Cardiac muscle cell (in vitro differentiated cells and primary cell): ENCODE results near the gene BCL2L1. TPM values are rescaled to one million over a fixed set of nuclear protein-coding genes. Genes with fewer than 3 reads are reported as not detected.

Experiments used
- DNase-seq, 2 donors: peaks; one replicate each; pipeline versions ENCODE4 v3.0.0 to v3.0.0-alpha.2; 2010 to 2017; ENCODE audit warnings: low read depth in 1 of 2, low spot score in 1 of 2
- H3K27ac ChIP-seq: fragments of 200-600 bp; sonication (generic); 2 replicates; pipeline ENCODE4 v1.5.1; 2016
- H3K27me3 ChIP-seq: fragments of 200-600 bp; sonication (generic); 2 replicates; pipeline ENCODE4 v1.6.0; 2016; ENCODE audit warnings: control low read depth
- H3K36me3 ChIP-seq: fragments of 200-600 bp; sonication (generic); 2 replicates; pipeline ENCODE4 v1.5.1; 2016; ENCODE audit warnings: control low read depth
- H3K4me1 ChIP-seq: fragments of 200-600 bp; sonication (generic); 2 replicates; pipeline ENCODE4 v1.8.1; 2017; ENCODE audit warnings: low read depth, mild to moderate bottlenecking, mixed run types
- H3K4me3 ChIP-seq: fragments of 200-600 bp; sonication (generic); 2 replicates; pipeline ENCODE4 v1.5.1; 2016; ENCODE audit warnings: mild to moderate bottlenecking
- H3K9me3 ChIP-seq: fragments of 200-600 bp; sonication (generic); 2 replicates; pipeline ENCODE4 v1.5.1; 2017; ENCODE audit warnings: low read depth, mild to moderate bottlenecking, control low read depth
- polyA plus RNA-seq: library from polyadenylated mRNA; unstranded; fragments of >200 nt; fragmentation: Nextera tagmentation; extraction: Ambion mirVana; gene quantifications from 2 replicates; pipeline ENCODE4 v1.2.1, GENCODE V29; 2016
- total RNA-seq: library from RNA; depleted of rRNA; stranded (reverse); fragments of >200 nt; gene quantifications from 2 replicates; pipeline ENCODE4 v1.2.3, GENCODE V29; 2016
- TF ChIP-seq, protein P1 (sequence below): IDR thresholded peaks from 2 replicates; pipeline ENCODE4 v1.5.1; 2012; ENCODE audit warnings: low read depth, mild to moderate bottlenecking, low read length

Gene BCL2L1
- total and polyA plus RNA-seq, 2 experiments from 2014 or later, result 40.5 to 74.6 TPM

DNA sequence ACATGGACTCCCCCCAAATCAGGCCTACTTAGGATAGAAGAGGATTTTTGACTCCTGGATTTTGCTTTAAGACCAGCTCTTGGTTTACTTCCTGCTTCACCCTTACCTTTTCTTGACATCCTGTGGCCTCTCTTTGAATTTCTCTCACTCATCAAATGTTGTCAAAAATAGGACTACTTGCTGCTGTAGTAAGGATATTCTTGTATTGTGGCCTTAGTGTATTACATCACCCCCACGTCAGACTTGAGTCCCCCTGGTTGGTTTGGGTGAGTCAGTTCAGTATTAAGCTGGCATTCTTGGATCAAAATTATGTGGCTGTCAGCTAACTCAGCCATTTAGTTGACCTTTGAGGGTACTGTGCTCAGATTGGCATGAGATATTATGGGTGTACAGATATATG, 17.5 kb upstream of the BCL2L1 start:
- TF ChIP-seq, protein P1, sequence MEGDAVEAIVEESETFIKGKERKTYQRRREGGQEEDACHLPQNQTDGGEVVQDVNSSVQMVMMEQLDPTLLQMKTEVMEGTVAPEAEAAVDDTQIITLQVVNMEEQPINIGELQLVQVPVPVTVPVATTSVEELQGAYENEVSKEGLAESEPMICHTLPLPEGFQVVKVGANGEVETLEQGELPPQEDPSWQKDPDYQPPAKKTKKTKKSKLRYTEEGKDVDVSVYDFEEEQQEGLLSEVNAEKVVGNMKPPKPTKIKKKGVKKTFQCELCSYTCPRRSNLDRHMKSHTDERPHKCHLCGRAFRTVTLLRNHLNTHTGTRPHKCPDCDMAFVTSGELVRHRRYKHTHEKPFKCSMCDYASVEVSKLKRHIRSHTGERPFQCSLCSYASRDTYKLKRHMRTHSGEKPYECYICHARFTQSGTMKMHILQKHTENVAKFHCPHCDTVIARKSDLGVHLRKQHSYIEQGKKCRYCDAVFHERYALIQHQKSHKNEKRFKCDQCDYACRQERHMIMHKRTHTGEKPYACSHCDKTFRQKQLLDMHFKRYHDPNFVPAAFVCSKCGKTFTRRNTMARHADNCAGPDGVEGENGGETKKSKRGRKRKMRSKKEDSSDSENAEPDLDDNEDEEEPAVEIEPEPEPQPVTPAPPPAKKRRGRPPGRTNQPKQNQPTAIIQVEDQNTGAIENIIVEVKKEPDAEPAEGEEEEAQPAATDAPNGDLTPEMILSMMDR, result no peak
- H3K27ac ChIP-seq, result no peak overlapping the region
- H3K36me3 ChIP-seq, result no peaks in the 10 kb centered on the region
- H3K27me3 ChIP-seq, result no peaks in the 10 kb centered on the region
- H3K9me3 ChIP-seq, result no peaks in the 10 kb centered on the region
- no peaks in the 10 kb centered on the region for H3K4me1 ChIP-seq
- H3K4me3 ChIP-seq, result peak overlapping the region; percentile 47
- peak in 1 of 2 donors; percentile 57 for DNase-seq

DNA sequence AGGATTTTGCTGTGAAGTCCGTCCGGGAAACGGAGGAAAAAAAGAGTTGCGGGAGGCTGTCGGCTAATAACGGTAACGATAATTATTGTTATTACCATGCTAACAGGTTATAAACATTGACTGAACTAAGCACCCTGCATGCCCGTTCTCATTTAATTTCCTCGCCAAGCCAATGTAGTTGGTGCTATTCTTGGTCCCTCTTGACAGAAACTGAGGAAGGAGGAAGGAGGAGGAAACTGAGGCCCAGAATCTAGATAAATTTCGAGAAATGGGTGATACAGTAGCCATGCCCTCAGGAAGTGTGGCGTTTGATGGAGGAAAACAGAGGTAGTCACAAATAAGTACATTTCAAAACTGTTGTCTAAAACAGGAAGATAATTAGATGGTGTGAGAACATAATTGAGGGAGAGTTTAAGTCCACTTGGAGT, 16.9 kb upstream of the BCL2L1 start:
- Histone ChIP-seq H3K9me3 (no peaks in the 10 kb centered on the region), H3K4me1 (no peaks in the 10 kb centered on the region), H3K4me3 (peak overlapping the region; percentile 47), H3K27ac (peak overlapping the region; percentile 78), H3K27me3 (no peaks in the 10 kb centered on the region), H3K36me3 (no peaks in the 10 kb centered on the region)
- TF ChIP-seq, protein P1, result no peak
- no peak for DNase-seq

- Histone ChIP-seq H3K36me3 (no peaks in the 10 kb centered on the region), H3K27ac (peak within 1 kb of the TSS; percentile 85), H3K9me3 (no peaks in the 10 kb centered on the region), H3K27me3 (no peaks in the 10 kb centered on the region), H3K4me3 (peak within 1 kb of the TSS; percentile 47), H3K4me1 (no peaks in the 10 kb centered on the region)
- DNase-seq, result peak; percentile 98
- TF ChIP-seq, protein P1, result peak; percentile 20
These were observed 16.3 kb upstream of the BCL2L1 start, which contains the start of gene TPX2 for GRCh38 chr20:31738729-31739549. Gene TPX2 (plus strand): TSS chr20:31739290. CDS start chr20:31757477, 18,187 bp downstream.

GRCh38 chr20:31731321-31731717, 8.7 kb upstream of the BCL2L1 start:
- no peaks in the 10 kb centered on the region for H3K9me3 ChIP-seq
- H3K36me3 ChIP-seq, result no peaks in the 10 kb centered on the region
- no peak for DNase-seq
- H3K27me3 ChIP-seq, result no peaks in the 10 kb centered on the region
- H3K4me1 ChIP-seq, result no peaks in the 10 kb centered on the region
- no peak overlapping the region for H3K27ac ChIP-seq
- H3K4me3 ChIP-seq, result no peak overlapping the region
- TF ChIP-seq, protein P1, result no peak

DNA sequence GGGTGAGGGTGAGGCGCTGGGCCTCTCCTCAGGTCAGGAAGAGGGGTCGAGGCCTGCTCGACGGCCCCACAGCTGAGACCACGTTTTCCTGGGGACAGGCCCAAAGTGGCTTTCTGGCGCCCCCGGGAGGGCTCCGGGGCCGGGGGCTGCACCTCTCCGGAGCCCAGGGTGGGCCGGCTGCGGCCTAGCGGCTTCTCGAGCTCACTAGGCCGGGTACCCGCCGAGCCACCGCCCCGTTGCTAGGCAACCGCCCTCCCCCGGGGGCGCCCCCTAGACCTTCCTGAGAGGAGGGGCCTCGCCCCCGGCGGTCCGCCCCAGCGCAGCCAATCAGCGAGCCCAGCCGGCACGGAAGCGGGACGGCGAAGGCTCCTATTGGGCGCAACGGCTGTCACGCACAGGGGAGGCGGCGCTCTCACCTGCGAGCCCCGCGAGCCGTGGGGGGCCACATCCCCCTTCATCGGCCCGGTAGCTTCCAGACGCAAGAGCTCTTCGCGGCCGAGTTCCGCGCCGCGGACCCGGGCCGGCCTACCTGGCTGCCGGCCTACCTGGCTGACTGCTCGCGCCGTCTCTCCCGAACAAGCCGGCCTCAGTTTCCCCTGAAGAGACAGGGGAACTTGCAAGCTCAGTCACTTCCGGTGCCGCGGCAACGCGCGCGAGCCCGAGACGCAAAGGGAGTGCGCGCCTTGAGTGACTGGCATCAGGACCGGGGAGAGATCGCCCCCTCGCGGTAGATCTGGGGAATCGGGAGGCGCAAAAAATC, 831 bp upstream of the BCL2L1 start:
- peak overlapping the region; percentile 68 for H3K4me3 ChIP-seq
- no peaks in the 10 kb centered on the region for H3K9me3 ChIP-seq
- peak; percentile 98 to 99 for DNase-seq
- no peaks in the 10 kb centered on the region for H3K36me3 ChIP-seq
- H3K27me3 ChIP-seq, result no peaks in the 10 kb centered on the region
- peak overlapping the region; percentile 91 for H3K27ac ChIP-seq
- TF ChIP-seq, protein P1, result peak; percentile 92
- peaks cover 34% of the 10 kb centered on the region for H3K4me1 ChIP-seq
